Right lobe of liver (tissue), 6 donors: ENCODE data around the gene GALNT2. TPM values are rescaled to one million over a fixed set of nuclear protein-coding genes. Genes with fewer than 3 reads are reported as not detected.

Experiments used
- ATAC-seq, 4 donors: fragments of 200-7000 bp; cut with Tn5 transposase; one replicate each; pipeline ENCODE4 v1.9.1; 2020; ENCODE audit warnings: mild to moderate bottlenecking in 4 of 4, moderate library complexity in 4 of 4
- DNase-seq, 3 donors: peaks; one replicate each; pipeline ENCODE4 v3.0.0-alpha.2; 2020
- H3K27ac ChIP-seq, 3 donors: fragments of 200-600 bp; one replicate each; pipeline ENCODE4 v1.8.0; 2022
- H3K27me3 ChIP-seq, 2 donors: fragments of 200-600 bp; one replicate each; pipeline ENCODE4 v1.8.0; 2022
- H3K36me3 ChIP-seq, 4 donors: fragments of 200-600 bp; sonication (generic) in 1 of 4; one replicate each; pipeline versions ENCODE4 v1.5.1 to v1.8.0; 2017 to 2022; ENCODE audit warnings: control low read depth in 1 of 4
- H3K4me1 ChIP-seq, 4 donors: fragments of 200-600 bp; sonication (generic) in 1 of 4; one replicate each; pipeline versions ENCODE4 v1.5.1 to v1.8.0; 2017 to 2022; ENCODE audit warnings: control low read depth in 1 of 4
- H3K4me3 ChIP-seq, 3 donors: fragments of 200-600 bp; one replicate each; pipeline ENCODE4 v1.8.0; 2022
- H3K9me3 ChIP-seq, 4 donors: fragments of 200-600 bp; sonication (generic) in 1 of 4; one replicate each; pipeline versions ENCODE4 v1.5.1 to v1.8.0; 2017 to 2022; ENCODE audit warnings: control low read depth in 1 of 4
- CTCF ChIP-seq, 4 donors: fragments of 200-600 bp in 3 of 4; fragments of 450-650 bp in 1 of 4; IDR thresholded peaks; one replicate each; pipeline versions ENCODE4 v1.5.1 to v1.8.0; 2016 to 2022; ENCODE audit warnings: antibody characterized with exemption in 4 of 4, mild to moderate bottlenecking in 2 of 4
- POLR2A ChIP-seq: fragments of 450-650 bp; IDR thresholded peaks from one replicate; pipeline ENCODE4 v1.6.1; 2017; ENCODE audit warnings: antibody characterized with exemption, mild to moderate bottlenecking
- WGBS: methylation state at CpG from one replicate; pipeline ENCODE4 v1.1.6; 2018; ENCODE audit warnings: low coverage, low lambda C conversion rate; ENCODE audit not compliant: insufficient coverage; ENCODE audit errors: missing lambda C conversion rate; 5-methylcytosine and 5-hydroxymethylcytosine counted together
- intact Hi-C, 2 donors: fragments of 100-400 bp; cut with DNase I; formaldehyde crosslinking; loops; one replicate each; pipeline versions ENCODE4 v1.11.2 to v1.14.1; 2022
- total RNA-seq, 6 experiments: library from RNA; depleted of rRNA in 2 of 6; stranded (reverse); fragments of >200 nt in 2 of 6; fragmentation: NEBNext Ultra II Directional in 3 of 6; extraction: Animal tissue kit (Norgen Biotek cat#: 25700) in 3 of 6; gene quantifications; one replicate each; pipeline versions ENCODE4 v1.1.0 to v1.2.4, GENCODE V29; 2016 to 2023
- donor health status: DM: no; HTN: yes; CAD: no.
- donor health status: DM: no; HTN: no; CAD: no.
- donor health status: DM: no; HTN: no; CAD: no.
- donor health status: DM: no; HTN: yes; CAD: no.
- donor health status: DM: no; HTN: yes; CAD: no.

GALNT2 gene
- total RNA-seq, 6 experiments from 2014 or later: 58.0 to 152 (median 131) TPM

- Histone ChIP-seq H3K4me1 (no peaks in the 10 kb centered on the region), H3K9me3 (no peaks in the 10 kb centered on the region), H3K4me3 (no peak overlapping the region), H3K27me3 (no peaks in the 10 kb centered on the region), H3K27ac (no peak overlapping the region), H3K36me3 (peaks cover 4 to 42% (median 25%) of the 10 kb centered on the region in 4 donors)
- WGBS: 83% methylated on average over 2 of the region's 8 CpGs
- ATAC-seq (no peak), DNase-seq (no peak)
- TF ChIP-seq POLR2A: no peak
- TF ChIP-seq CTCF (IDR thresholded peaks at IDR 0.05): no peak
- intact Hi-C loops: no loop called here
These were observed 181.2 kb downstream of the GALNT2 start for GRCh38 chr1:230248016-230248888.

- ATAC-seq: no peak
- intact Hi-C loops: no loop called here
- 83% methylated on average over 5 of the region's 7 CpGs for WGBS
These were observed 181.8 kb downstream of the GALNT2 start for GRCh38 chr1:230248889-230249270.

GRCh38 chr1:230249695-230250480 is 182.8 kb downstream of the GALNT2 start:
- H3K36me3 ChIP-seq: peaks cover 2 to 39% (median 19%) of the 10 kb centered on the region in 4 donors
- intact Hi-C loops: no loop called here
- no peak for DNase-seq

More at GRCh38 chr1:230248889-230249270, 181.8 kb downstream of the GALNT2 start:
- DNase-seq: no peak
- H3K4me1 ChIP-seq: no peaks in the 10 kb centered on the region
- H3K36me3 ChIP-seq: peaks cover 4 to 42% (median 23%) of the 10 kb centered on the region in 4 donors
- no peaks in the 10 kb centered on the region for H3K27me3 ChIP-seq
- no peaks in the 10 kb centered on the region for H3K9me3 ChIP-seq
- H3K27ac ChIP-seq: no peak overlapping the region
- no peak for TF ChIP-seq CTCF (IDR thresholded peaks at IDR 0.05)
- no peak for TF ChIP-seq POLR2A
- H3K4me3 ChIP-seq: no peak overlapping the region

GRCh38 chr1:230250666-230251065 is 183.6 kb downstream of the GALNT2 start:
- Histone ChIP-seq H3K36me3 (peaks cover 0 to 41% (median 20%) of the 10 kb centered on the region in 4 donors), H3K9me3 (no peaks in the 10 kb centered on the region), H3K27me3 (no peaks in the 10 kb centered on the region), H3K27ac (no peak overlapping the region), H3K4me3 (no peak overlapping the region), H3K4me1 (no peaks in the 10 kb centered on the region)
- WGBS: 78% methylated on average over 7 of the region's 8 CpGs
- DNase-seq (no peak), ATAC-seq (no peak)
- TF ChIP-seq POLR2A (no peak), CTCF (IDR thresholded peaks at IDR 0.05) (no peak)
- intact Hi-C loops: no loop called here

More at GRCh38 chr1:230249695-230250480, 182.8 kb downstream of the GALNT2 start:
- Histone ChIP-seq H3K27me3 (no peaks in the 10 kb centered on the region), H3K4me1 (no peaks in the 10 kb centered on the region), H3K4me3 (no peak overlapping the region), H3K9me3 (no peaks in the 10 kb centered on the region), H3K27ac (no peak overlapping the region)
- no peak for ATAC-seq
- WGBS: 100% methylated on average over 4 of the region's 11 CpGs
- TF ChIP-seq POLR2A (no peak), CTCF (IDR thresholded peaks at IDR 0.05) (no peak)
